Neural cell (in vitro differentiated cells): Measurements from ENCODE around the gene MAGI2. TPM values are rescaled to one million over a fixed set of nuclear protein-coding genes. Genes with fewer than 3 reads are reported as not detected.

ENCODE experiments used
- H2AFZ ChIP-seq: fragments of 200-600, 300-800 bp; sonication (generic), shearing (Covaris generic); 2 replicates; pipeline ENCODE4 v1.6.0; 2014; ENCODE audit warnings: low read depth, mild to moderate bottlenecking, antibody characterized with exemption, low read length, moderate library complexity
- H3F3A ChIP-seq: fragments of 200-600 bp; shearing (Covaris generic); 2 replicates; pipeline ENCODE4 v1.6.1; 2016; ENCODE audit warnings: mild to moderate bottlenecking, moderate library complexity, mixed read lengths, antibody characterized with exemption, low read length; ENCODE audit not compliant: insufficient read depth, poor library complexity, severe bottlenecking
- H3K27ac ChIP-seq: fragments of 200-600, 300-800 bp; sonication (generic), shearing (Covaris generic); 2 replicates; pipeline ENCODE4 v1.5.1; 2014; ENCODE audit warnings: mild to moderate bottlenecking, low read length, moderate library complexity
- H3K27me3 ChIP-seq: fragments of 300-800, 200-600 bp; sonication (generic), shearing (Covaris generic); 2 replicates; pipeline ENCODE4 v1.6.0; 2014; ENCODE audit warnings: mild to moderate bottlenecking, low read depth, low read length, moderate library complexity; ENCODE audit not compliant: insufficient read depth
- H3K36me3 ChIP-seq: fragments of 300-800, 200-600 bp; sonication (generic), shearing (Covaris generic); 2 replicates; pipeline ENCODE4 v1.5.1; 2014; ENCODE audit warnings: mild to moderate bottlenecking, antibody characterized with exemption, low read length, moderate library complexity; ENCODE audit not compliant: insufficient read depth
- H3K4me2 ChIP-seq: fragments of 300-800, 200-600 bp; sonication (generic), shearing (Covaris generic); 2 replicates; pipeline ENCODE4 v1.6.0; 2014; ENCODE audit warnings: mild to moderate bottlenecking, low read length
- H3K4me3 ChIP-seq: fragments of 300-800, 200-600 bp; sonication (generic), shearing (Covaris generic); 2 replicates; pipeline ENCODE4 v1.5.1; 2014; ENCODE audit warnings: mild to moderate bottlenecking, low read length, moderate library complexity
- H3K79me2 ChIP-seq: fragments of 200-600 bp; shearing (Covaris generic); replicated peaks from 2 replicates; pipeline ENCODE4 v1.6.0; 2014; ENCODE audit warnings: mild to moderate bottlenecking, low read length, moderate library complexity; ENCODE audit not compliant: insufficient read depth
- H3K9ac ChIP-seq: fragments of 300-800, 200-600 bp; sonication (generic), shearing (Covaris generic); 2 replicates; pipeline ENCODE4 v1.6.1; 2016; ENCODE audit warnings: mild to moderate bottlenecking, low read length, mixed read lengths
- H3K9me2 ChIP-seq: fragments of 200-600 bp; shearing (Covaris generic); 2 replicates; pipeline ENCODE4 v1.6.1; 2016; ENCODE audit warnings: mild to moderate bottlenecking, low read length, mixed read lengths; ENCODE audit not compliant: insufficient read depth
- H3K9me3 ChIP-seq: fragments of 200-600, 300-800 bp; sonication (generic), shearing (Covaris generic); 2 replicates; pipeline ENCODE4 v1.6.1; 2016; ENCODE audit warnings: mild to moderate bottlenecking, mixed run types, low read length, moderate library complexity, mixed read lengths
- H4K20me1 ChIP-seq: fragments of 200-600 bp; shearing (Covaris generic); 2 replicates; pipeline ENCODE4 v1.6.1; 2016; ENCODE audit warnings: mild to moderate bottlenecking, mixed run types; ENCODE audit not compliant: insufficient read depth
- EP300 ChIP-seq: fragments of 450-650 bp; conservative IDR thresholded peaks from 2 replicates; pipeline ENCODE4 v1.6.1; 2014; ENCODE audit warnings: antibody characterized with exemption, mild to moderate bottlenecking, moderate library complexity; ENCODE audit not compliant: poor library complexity, severe bottlenecking
- EZH2 ChIP-seq: fragments of 200-600, 300-800 bp; shearing (Covaris generic), sonication (generic); IDR thresholded peaks from 2 replicates; pipeline ENCODE4 v1.6.1; 2014; ENCODE audit warnings: antibody characterized with exemption, low read length, borderline replicate concordance, mild to moderate bottlenecking; ENCODE audit not compliant: insufficient read depth, poor library complexity, severe bottlenecking
- POLR2AphosphoS5 ChIP-seq: IDR thresholded peaks from 2 replicates; pipeline ENCODE4 v1.6.1; 2012
- polyA plus RNA-seq: library from polyadenylated mRNA; depleted of rRNA; stranded (reverse); fragments of >200 nt; gene quantifications from 2 replicates; pipeline ENCODE4 v1.2.3, GENCODE V29; 2014
- TF ChIP-seq, protein P1 (sequence below): IDR thresholded peaks from 2 replicates; pipeline ENCODE4 v1.6.1; 2012; ENCODE audit warnings: borderline replicate concordance
- TF ChIP-seq, protein P2 (sequence below): fragments of 450-650 bp; IDR thresholded peaks from 2 replicates; pipeline ENCODE4 v1.5.1; 2014; ENCODE audit warnings: antibody characterized with exemption, mild to moderate bottlenecking, moderate library complexity; ENCODE audit not compliant: poor library complexity, severe bottlenecking

The MAGI2 gene
- polyA plus RNA-seq, 1 donor from 2014 or later = 19.3 TPM

DNA sequence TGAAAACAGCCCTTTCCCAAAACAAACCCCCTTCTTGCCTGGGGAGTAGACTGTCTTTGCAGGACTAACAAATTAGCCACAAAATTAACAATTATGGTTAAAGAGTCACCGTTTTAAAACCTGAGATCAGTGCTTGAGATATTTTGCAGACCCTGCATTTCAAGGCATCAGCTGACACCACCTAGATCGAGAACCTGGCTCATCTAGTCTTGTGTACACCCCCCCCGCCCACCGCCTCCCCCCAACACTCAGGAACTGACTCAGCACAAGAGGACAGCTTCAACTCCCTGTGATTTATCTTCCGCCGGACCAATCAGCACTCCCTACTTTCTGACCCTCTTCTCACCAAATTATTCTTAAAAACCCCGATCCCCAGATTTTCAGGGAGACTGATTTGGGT is 917.8 kb downstream of the MAGI2 start:
- no peak overlapping the region for H3K4me2 ChIP-seq
- H3F3A ChIP-seq = no peaks in the 10 kb centered on the region
- no peak overlapping the region for H3K27ac ChIP-seq
- no peak overlapping the region for H3K9ac ChIP-seq
- H3K9me3 ChIP-seq = no peaks in the 10 kb centered on the region
- no peaks in the 10 kb centered on the region for H4K20me1 ChIP-seq
- H3K27me3 ChIP-seq = no peaks in the 10 kb centered on the region
- no peak overlapping the region for H2AFZ ChIP-seq
- no peak for TF ChIP-seq POLR2AphosphoS5
- TF ChIP-seq EZH2 = no peak
- TF ChIP-seq, protein P1, sequence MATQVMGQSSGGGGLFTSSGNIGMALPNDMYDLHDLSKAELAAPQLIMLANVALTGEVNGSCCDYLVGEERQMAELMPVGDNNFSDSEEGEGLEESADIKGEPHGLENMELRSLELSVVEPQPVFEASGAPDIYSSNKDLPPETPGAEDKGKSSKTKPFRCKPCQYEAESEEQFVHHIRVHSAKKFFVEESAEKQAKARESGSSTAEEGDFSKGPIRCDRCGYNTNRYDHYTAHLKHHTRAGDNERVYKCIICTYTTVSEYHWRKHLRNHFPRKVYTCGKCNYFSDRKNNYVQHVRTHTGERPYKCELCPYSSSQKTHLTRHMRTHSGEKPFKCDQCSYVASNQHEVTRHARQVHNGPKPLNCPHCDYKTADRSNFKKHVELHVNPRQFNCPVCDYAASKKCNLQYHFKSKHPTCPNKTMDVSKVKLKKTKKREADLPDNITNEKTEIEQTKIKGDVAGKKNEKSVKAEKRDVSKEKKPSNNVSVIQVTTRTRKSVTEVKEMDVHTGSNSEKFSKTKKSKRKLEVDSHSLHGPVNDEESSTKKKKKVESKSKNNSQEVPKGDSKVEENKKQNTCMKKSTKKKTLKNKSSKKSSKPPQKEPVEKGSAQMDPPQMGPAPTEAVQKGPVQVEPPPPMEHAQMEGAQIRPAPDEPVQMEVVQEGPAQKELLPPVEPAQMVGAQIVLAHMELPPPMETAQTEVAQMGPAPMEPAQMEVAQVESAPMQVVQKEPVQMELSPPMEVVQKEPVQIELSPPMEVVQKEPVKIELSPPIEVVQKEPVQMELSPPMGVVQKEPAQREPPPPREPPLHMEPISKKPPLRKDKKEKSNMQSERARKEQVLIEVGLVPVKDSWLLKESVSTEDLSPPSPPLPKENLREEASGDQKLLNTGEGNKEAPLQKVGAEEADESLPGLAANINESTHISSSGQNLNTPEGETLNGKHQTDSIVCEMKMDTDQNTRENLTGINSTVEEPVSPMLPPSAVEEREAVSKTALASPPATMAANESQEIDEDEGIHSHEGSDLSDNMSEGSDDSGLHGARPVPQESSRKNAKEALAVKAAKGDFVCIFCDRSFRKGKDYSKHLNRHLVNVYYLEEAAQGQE = no peak
- H3K4me3 ChIP-seq = no peak overlapping the region
- no peaks in the 10 kb centered on the region for H3K79me2 ChIP-seq
- H3K36me3 ChIP-seq = no peaks in the 10 kb centered on the region
- H3K9me2 ChIP-seq = no peaks in the 10 kb centered on the region

DNA sequence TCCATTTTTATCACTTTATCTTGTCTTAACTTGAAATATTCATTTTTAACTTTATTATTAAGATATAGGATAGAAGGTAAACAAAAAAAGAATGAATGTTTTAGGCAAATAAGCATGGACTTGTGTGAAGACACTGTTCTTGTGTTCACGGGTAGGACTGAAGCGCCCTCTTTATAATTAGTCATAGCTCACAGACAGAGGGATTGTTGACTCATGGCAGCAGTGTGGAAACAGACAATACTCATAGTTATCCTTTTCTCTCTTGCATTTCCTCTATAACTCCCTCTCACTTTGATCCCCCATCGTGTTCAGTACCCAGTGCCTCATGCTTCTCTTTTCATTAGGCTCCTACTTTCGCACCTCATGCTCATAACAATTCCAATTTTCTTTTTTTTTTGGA is 923.1 kb downstream of the MAGI2 start:
- Histone ChIP-seq H3K27ac (no peak overlapping the region), H3K9ac (no peak overlapping the region), H3K9me3 (no peaks in the 10 kb centered on the region), H3K36me3 (no peaks in the 10 kb centered on the region), H3K4me3 (no peak overlapping the region), H3F3A (no peaks in the 10 kb centered on the region), H2AFZ (no peak overlapping the region), H4K20me1 (no peaks in the 10 kb centered on the region), H3K4me2 (no peak overlapping the region), H3K27me3 (no peaks in the 10 kb centered on the region), H3K79me2 (no peaks in the 10 kb centered on the region), H3K9me2 (no peaks in the 10 kb centered on the region)
- TF ChIP-seq, protein P2, sequence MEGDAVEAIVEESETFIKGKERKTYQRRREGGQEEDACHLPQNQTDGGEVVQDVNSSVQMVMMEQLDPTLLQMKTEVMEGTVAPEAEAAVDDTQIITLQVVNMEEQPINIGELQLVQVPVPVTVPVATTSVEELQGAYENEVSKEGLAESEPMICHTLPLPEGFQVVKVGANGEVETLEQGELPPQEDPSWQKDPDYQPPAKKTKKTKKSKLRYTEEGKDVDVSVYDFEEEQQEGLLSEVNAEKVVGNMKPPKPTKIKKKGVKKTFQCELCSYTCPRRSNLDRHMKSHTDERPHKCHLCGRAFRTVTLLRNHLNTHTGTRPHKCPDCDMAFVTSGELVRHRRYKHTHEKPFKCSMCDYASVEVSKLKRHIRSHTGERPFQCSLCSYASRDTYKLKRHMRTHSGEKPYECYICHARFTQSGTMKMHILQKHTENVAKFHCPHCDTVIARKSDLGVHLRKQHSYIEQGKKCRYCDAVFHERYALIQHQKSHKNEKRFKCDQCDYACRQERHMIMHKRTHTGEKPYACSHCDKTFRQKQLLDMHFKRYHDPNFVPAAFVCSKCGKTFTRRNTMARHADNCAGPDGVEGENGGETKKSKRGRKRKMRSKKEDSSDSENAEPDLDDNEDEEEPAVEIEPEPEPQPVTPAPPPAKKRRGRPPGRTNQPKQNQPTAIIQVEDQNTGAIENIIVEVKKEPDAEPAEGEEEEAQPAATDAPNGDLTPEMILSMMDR = no peak
- TF ChIP-seq EP300 = no peak
- no peak for TF ChIP-seq EZH2
- no peak for TF ChIP-seq POLR2AphosphoS5
- TF ChIP-seq, protein P1 = no peak
